ENCODE measurements around the gene KNG1.
"Not testable (repeated sequence)": the region's sequence is repeated elsewhere in the genome, so short reads cannot be mapped to it uniquely, and the experiment has no call there.

DNA sequence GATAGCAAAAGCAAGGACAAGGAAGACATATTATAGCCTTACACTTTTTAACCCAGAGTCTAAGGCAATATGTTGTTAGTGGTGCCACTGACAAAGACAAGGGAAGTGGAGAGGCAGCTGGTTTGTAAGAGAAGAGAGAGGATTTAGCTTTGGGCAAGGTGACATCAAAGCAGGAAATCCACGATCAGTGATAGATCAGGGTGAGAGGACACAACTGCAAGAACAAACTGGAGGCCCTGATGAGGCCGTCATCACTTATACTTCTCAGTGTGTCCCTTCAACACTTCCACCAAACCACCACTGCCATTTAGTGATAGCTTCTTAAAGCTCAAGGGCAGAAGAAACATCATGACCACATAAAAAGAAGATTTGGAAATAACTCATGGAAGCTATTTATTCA, 30.7 kb upstream of the KNG1 start:
- TF ChIP-seq, protein P1, sequence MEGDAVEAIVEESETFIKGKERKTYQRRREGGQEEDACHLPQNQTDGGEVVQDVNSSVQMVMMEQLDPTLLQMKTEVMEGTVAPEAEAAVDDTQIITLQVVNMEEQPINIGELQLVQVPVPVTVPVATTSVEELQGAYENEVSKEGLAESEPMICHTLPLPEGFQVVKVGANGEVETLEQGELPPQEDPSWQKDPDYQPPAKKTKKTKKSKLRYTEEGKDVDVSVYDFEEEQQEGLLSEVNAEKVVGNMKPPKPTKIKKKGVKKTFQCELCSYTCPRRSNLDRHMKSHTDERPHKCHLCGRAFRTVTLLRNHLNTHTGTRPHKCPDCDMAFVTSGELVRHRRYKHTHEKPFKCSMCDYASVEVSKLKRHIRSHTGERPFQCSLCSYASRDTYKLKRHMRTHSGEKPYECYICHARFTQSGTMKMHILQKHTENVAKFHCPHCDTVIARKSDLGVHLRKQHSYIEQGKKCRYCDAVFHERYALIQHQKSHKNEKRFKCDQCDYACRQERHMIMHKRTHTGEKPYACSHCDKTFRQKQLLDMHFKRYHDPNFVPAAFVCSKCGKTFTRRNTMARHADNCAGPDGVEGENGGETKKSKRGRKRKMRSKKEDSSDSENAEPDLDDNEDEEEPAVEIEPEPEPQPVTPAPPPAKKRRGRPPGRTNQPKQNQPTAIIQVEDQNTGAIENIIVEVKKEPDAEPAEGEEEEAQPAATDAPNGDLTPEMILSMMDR (IDR thresholded peaks at IDR 0.05; ENCODE audit: poor library complexity): not testable (repeated sequence)
- not testable (repeated sequence) for TF ChIP-seq EZH2phosphoT487 (IDR thresholded peaks at IDR 0.05; ENCODE audit: low read depth, severe bottlenecking, unreplicated experiment); EZH2 (IDR thresholded peaks at IDR 0.05; ENCODE audit: borderline replicate concordance)

Measured in hepatocyte (in vitro differentiated cells).